GM23338 (cell line): ENCODE data around the gene GALNT6. TPM values are rescaled to one million over a fixed set of nuclear protein-coding genes. Genes with fewer than 3 reads are reported as not detected.

Experiments
- ATAC-seq: fragments of 200-7000 bp; cut with Tn5 transposase; 3 replicates; pipeline ENCODE4 v1.9.1; 2020
- DNase-seq: peaks from one replicate; pipeline ENCODE4 v3.0.0-alpha.2; 2015; ENCODE audit warnings: low spot score
- H2AFZ ChIP-seq: fragments of 200-600 bp; sonication (generic); 2 replicates; pipeline ENCODE4 v1.8.0; 2016; ENCODE audit warnings: antibody characterized with exemption, mild to moderate bottlenecking, moderate library complexity
- H3F3A ChIP-seq: fragments of 200-600 bp; sonication (generic); replicated peaks from 2 replicates; pipeline ENCODE4 v1.8.0; 2017; ENCODE audit warnings: antibody characterized with exemption, mixed run types, low read depth
- H3K27ac ChIP-seq: fragments of 200-600 bp; sonication (generic); 2 replicates; pipeline ENCODE4 v1.6.1; 2016; ENCODE audit warnings: low read depth
- H3K27me3 ChIP-seq: fragments of 200-600 bp; sonication (generic); 2 replicates; pipeline ENCODE4 v1.8.0; 2016; ENCODE audit warnings: mild to moderate bottlenecking, mixed run types, moderate library complexity; ENCODE audit not compliant: insufficient read depth
- H3K36me3 ChIP-seq: fragments of 200-600 bp; sonication (generic); 2 replicates; pipeline ENCODE4 v1.8.0; 2016; ENCODE audit warnings: mild to moderate bottlenecking; ENCODE audit not compliant: insufficient read depth
- H3K4me1 ChIP-seq: fragments of 200-600 bp; sonication (generic); 2 replicates; pipeline ENCODE4 v1.8.0; 2016; ENCODE audit warnings: mild to moderate bottlenecking, moderate library complexity; ENCODE audit not compliant: insufficient read depth
- H3K4me2 ChIP-seq: fragments of 200-600 bp; sonication (generic); 2 replicates; pipeline ENCODE4 v1.7.1; 2017; ENCODE audit warnings: mixed run types
- H3K4me3 ChIP-seq: fragments of 200-600 bp; sonication (generic); 2 replicates; pipeline ENCODE4 v1.6.1; 2016; ENCODE audit warnings: mixed run types
- H3K79me2 ChIP-seq: fragments of 200-600 bp; sonication (generic); replicated peaks from 2 replicates; pipeline ENCODE4 v1.8.0; 2017; ENCODE audit warnings: mild to moderate bottlenecking; ENCODE audit not compliant: insufficient read depth
- H3K9me2 ChIP-seq: fragments of 200-600 bp; sonication (generic); 2 replicates; pipeline ENCODE4 v1.8.0; 2017; ENCODE audit not compliant: insufficient read depth
- H4K20me1 ChIP-seq: fragments of 200-600 bp; sonication (generic); replicated peaks from 2 replicates; pipeline ENCODE4 v1.8.0; 2017; ENCODE audit warnings: mild to moderate bottlenecking; ENCODE audit not compliant: insufficient read depth
- H3K27ac Mint-ChIP-seq: 2 replicates; pipeline ENCODE4 v1.8.0; 2020; ENCODE audit warnings: inconsistent platforms, mild to moderate bottlenecking, moderate library complexity, mixed read lengths
- H3K27me3 Mint-ChIP-seq: 3 replicates; pipeline ENCODE4 v1.8.0; 2022; ENCODE audit warnings: low read depth, mild to moderate bottlenecking, moderate library complexity, mixed read lengths, inconsistent platforms; ENCODE audit not compliant: insufficient read depth, poor library complexity
- H3K36me3 Mint-ChIP-seq: 3 replicates; pipeline ENCODE4 v1.8.0; 2021; ENCODE audit warnings: low read depth, mild to moderate bottlenecking, inconsistent platforms, moderate library complexity, mixed read lengths
- H3K4me1 Mint-ChIP-seq: 3 replicates; pipeline ENCODE4 v1.8.0; 2020; ENCODE audit warnings: mild to moderate bottlenecking, inconsistent platforms, mixed read lengths
- H3K4me3 Mint-ChIP-seq: 3 replicates; pipeline ENCODE4 v1.8.0; 2021; ENCODE audit warnings: moderate library complexity, mild to moderate bottlenecking, inconsistent platforms, mixed read lengths
- H3K9me3 Mint-ChIP-seq: 3 replicates; pipeline ENCODE4 v1.8.0; 2020; ENCODE audit warnings: moderate library complexity, mild to moderate bottlenecking, inconsistent platforms, mixed read lengths
- CTCF ChIP-seq, 2 experiments: fragments of 200-600 bp in 1 of 2; sonication (generic) in 1 of 2; conservative IDR thresholded peaks; 2 replicates each; pipeline versions ENCODE4 v1.5.1 to v1.6.1; 2016 to 2017; ENCODE audit warnings: antibody characterized with exemption in 2 of 2, low read depth in 2 of 2, mild to moderate bottlenecking in 2 of 2, moderate library complexity in 1 of 2
- ETS1 ChIP-seq: IDR thresholded peaks from 2 replicates; pipeline ENCODE4 v1.6.1; 2016; ENCODE audit warnings: antibody characterized with exemption
- EZH2 ChIP-seq: fragments of 200-600 bp; sonication (generic); IDR thresholded peaks from one replicate; pipeline ENCODE4 v1.8.0; 2017; ENCODE audit warnings: antibody characterized with exemption, mild to moderate bottlenecking, low read depth; ENCODE audit not compliant: unreplicated experiment
- NANOG ChIP-seq: IDR thresholded peaks from 2 replicates; pipeline ENCODE4 v1.6.1; 2016; ENCODE audit warnings: antibody characterized with exemption, borderline replicate concordance
- POLR2AphosphoS5 ChIP-seq: IDR thresholded peaks from 2 replicates; pipeline ENCODE4 v1.6.1; 2016; ENCODE audit warnings: antibody characterized with exemption, low read depth
- STAT1 ChIP-seq: IDR thresholded peaks from one replicate; pipeline ENCODE4 v1.6.1; 2016; ENCODE audit warnings: antibody characterized with exemption; ENCODE audit not compliant: unreplicated experiment
- ZNF114 ChIP-seq: fragments of 250-450 bp; sonication (Bioruptor Pico); IDR thresholded peaks from 2 replicates; pipeline ENCODE4 v1.5.0; 2020; ENCODE audit warnings: mild to moderate bottlenecking, moderate library complexity
- ZNF331 ChIP-seq: fragments of 250-450 bp; sonication (Bioruptor Pico); IDR thresholded peaks from 2 replicates; pipeline ENCODE4 v1.5.0; 2020; ENCODE audit warnings: low read depth, mild to moderate bottlenecking, moderate library complexity
- ZNF462 ChIP-seq: fragments of 250-450 bp; sonication (Bioruptor Pico); IDR thresholded peaks from 2 replicates; pipeline ENCODE4 v1.5.0; 2020; ENCODE audit warnings: mild to moderate bottlenecking, moderate library complexity
- polyA plus RNA-seq: library from polyadenylated mRNA; unstranded; fragments of >200 nt; fragmentation: Nextera tagmentation; extraction: Ambion mirVana; gene quantifications from 2 replicates; pipeline ENCODE4 v1.2.1, GENCODE V29; 2016
- total RNA-seq: library from RNA; depleted of rRNA; stranded (reverse); fragments of >200 nt; shearing (Covaris generic); gene quantifications from 2 replicates; pipeline ENCODE4 v1.2.3, GENCODE V29; 2014
- TF ChIP-seq, protein P1 (sequence below): IDR thresholded peaks from one replicate; pipeline ENCODE4 v1.6.1; 2018; ENCODE audit warnings: antibody characterized with exemption; ENCODE audit not compliant: unreplicated experiment

GALNT6 gene
- total and polyA plus RNA-seq, 2 experiments from 2014 or later: 8.1 to 18.6 TPM

DNA sequence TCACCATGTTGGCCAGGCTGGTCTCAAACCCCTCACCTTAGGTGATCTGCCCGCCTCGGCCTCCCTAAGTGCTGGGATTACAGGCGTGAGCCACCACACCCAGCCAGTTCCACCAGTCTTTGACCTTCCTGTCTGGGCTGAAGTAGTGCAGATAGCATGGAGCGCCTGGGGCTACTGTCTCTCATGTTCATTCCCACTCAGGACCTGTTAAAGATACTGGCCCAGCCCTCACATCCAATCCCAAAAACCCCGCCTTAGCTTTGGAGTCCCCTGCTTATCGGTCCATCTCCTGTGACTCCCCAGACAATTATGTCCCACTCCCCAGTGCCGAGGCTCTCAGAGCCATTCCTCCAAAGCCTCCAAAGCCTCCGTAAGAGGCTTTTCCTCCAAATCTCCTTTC, 32.7 kb downstream of the GALNT6 start (continued):
- TF ChIP-seq CTCF (conservative IDR thresholded peaks at IDR 0.05; ENCODE audit: low read depth in 2 of 2) (no peak), POLR2AphosphoS5 (no peak), ZNF331 (CRISPR knock-in tag) (no peak)
- TF ChIP-seq, protein P1, sequence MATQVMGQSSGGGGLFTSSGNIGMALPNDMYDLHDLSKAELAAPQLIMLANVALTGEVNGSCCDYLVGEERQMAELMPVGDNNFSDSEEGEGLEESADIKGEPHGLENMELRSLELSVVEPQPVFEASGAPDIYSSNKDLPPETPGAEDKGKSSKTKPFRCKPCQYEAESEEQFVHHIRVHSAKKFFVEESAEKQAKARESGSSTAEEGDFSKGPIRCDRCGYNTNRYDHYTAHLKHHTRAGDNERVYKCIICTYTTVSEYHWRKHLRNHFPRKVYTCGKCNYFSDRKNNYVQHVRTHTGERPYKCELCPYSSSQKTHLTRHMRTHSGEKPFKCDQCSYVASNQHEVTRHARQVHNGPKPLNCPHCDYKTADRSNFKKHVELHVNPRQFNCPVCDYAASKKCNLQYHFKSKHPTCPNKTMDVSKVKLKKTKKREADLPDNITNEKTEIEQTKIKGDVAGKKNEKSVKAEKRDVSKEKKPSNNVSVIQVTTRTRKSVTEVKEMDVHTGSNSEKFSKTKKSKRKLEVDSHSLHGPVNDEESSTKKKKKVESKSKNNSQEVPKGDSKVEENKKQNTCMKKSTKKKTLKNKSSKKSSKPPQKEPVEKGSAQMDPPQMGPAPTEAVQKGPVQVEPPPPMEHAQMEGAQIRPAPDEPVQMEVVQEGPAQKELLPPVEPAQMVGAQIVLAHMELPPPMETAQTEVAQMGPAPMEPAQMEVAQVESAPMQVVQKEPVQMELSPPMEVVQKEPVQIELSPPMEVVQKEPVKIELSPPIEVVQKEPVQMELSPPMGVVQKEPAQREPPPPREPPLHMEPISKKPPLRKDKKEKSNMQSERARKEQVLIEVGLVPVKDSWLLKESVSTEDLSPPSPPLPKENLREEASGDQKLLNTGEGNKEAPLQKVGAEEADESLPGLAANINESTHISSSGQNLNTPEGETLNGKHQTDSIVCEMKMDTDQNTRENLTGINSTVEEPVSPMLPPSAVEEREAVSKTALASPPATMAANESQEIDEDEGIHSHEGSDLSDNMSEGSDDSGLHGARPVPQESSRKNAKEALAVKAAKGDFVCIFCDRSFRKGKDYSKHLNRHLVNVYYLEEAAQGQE: no peak

DNA sequence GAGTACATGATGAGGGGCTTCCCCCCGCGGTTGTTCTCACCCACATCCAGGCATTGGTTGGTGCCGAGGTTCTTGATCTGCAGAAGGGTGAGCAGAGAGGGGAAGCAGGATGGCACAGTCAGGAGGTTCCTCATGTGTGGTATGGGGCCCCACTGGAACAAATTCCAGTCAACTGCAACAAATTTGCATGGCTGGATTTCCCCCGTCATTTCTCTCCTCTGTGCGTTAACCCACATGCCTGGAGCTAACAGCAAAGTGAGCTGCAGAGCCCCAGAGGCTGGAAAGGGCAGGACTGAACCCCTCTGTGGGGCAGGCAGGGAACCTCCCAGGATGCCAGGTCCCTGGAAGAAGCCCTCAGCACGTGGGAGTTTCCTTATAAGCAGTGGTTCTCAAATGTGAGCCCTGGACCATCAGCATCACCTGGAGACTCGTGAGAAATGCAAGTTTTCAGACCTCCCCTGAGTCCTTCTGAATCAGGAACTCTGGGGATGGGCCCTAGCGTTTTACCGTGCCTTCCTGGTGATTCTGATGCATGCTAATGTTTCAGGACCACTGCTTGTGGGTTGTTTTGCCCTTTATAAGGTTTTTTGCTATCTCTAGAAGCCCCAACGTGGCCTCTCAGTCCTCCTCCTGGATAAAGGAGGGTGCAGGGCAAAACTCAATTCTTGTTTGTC, 33.7 kb downstream of the GALNT6 start:
- Mint-ChIP-seq H3K4me1 (no peaks in the 10 kb centered on the region), H3K27me3 (peaks cover 4% of the 10 kb centered on the region), H3K36me3 (peaks cover 25% of the 10 kb centered on the region), H3K27ac (no peak overlapping the region), H3K4me3 (no peak overlapping the region), H3K9me3 (no peaks in the 10 kb centered on the region)
- no peak for ATAC-seq
- Histone ChIP-seq H3K9me2 (no peaks in the 10 kb centered on the region), H3K36me3 (no peaks in the 10 kb centered on the region), H3K79me2 (no peaks in the 10 kb centered on the region), H3F3A (no peaks in the 10 kb centered on the region), H2AFZ (no peak overlapping the region), H4K20me1 (no peaks in the 10 kb centered on the region), H3K4me1 (no peaks in the 10 kb centered on the region), H3K27ac (no peak overlapping the region), H3K27me3 (no peaks in the 10 kb centered on the region), H3K4me2 (no peak overlapping the region), H3K4me3 (no peak overlapping the region)
- DNase-seq: no peak
- TF ChIP-seq ZNF331 (CRISPR knock-in tag): no peak
- no peak for TF ChIP-seq ZNF462 (CRISPR knock-in tag)
- no peak for TF ChIP-seq ETS1
- no peak for TF ChIP-seq ZNF114 (CRISPR knock-in tag)
- no peak for TF ChIP-seq POLR2AphosphoS5
- no peak for TF ChIP-seq STAT1
- no peak for TF ChIP-seq NANOG
- no peak for TF ChIP-seq EZH2
